GM15510 (cell line): ENCODE data around the gene RELA.

ENCODE experiments used
- POLR2A ChIP-seq: IDR thresholded peaks from 3 replicates; pipeline ENCODE4 v1.6.1; 2011; ENCODE audit warnings: borderline replicate concordance; ENCODE audit not compliant: insufficient read length; ENCODE audit errors: extremely low read depth

Gene RELA

GRCh38 chr11:65680192-65680743 lies 17.6 kb upstream of the RELA start:
- TF ChIP-seq POLR2A = no peak

DNA sequence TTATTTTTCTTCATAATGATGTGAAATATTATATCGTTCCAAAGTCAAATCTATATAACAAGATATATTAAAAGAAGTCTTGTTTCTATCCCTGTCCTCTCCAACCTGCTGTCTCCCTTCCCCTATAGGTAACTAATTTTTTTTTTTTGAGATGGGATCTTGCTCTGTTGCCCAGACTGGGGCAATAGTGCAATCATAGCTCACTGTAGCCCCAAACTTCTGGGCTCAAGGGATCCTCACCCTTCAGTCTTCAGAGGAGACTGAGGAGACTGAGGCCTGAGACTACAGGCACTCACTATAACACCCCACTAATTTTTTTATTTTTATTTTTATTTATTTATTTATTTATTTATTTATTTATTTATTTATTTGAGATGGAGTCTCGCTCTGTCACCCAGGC lies 10.3 kb upstream of the RELA start:
- TF ChIP-seq POLR2A = no peak

DNA sequence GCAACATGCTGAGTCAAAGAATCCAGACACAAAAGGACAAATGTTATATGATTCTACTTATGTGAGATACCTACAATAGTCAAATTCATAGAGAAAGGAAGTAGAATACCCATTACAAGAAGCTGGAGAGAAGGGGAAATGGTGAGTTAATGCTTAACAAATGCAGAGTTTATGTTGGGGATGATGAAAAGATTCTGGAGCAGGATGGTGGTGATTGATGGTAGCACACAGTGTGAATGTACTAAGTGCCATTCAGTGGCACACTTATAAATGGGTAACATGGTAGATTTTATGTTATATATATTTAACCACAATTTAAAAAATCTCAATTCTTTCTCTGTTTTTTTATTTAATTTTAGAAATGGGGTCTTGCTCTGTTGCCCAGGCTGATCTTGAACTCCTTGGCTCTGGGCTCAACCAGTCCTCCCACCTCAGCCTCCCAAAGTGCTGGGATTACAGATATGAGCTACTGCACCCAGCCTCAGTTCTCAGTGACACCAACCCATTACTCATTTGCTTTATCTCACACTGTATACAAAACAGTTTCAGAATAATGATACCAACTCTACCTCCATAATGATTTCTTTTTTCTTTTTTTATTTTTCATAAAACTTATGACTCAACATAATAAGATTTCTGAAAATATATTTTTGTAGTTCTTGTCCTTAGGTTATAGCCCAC lies 9.6 kb upstream of the RELA start:
- TF ChIP-seq POLR2A = no peak

- TF ChIP-seq POLR2A = no peak
These were observed 1.0 kb upstream of the RELA start for GRCh38 chr11:65663639-65664200.

DNA sequence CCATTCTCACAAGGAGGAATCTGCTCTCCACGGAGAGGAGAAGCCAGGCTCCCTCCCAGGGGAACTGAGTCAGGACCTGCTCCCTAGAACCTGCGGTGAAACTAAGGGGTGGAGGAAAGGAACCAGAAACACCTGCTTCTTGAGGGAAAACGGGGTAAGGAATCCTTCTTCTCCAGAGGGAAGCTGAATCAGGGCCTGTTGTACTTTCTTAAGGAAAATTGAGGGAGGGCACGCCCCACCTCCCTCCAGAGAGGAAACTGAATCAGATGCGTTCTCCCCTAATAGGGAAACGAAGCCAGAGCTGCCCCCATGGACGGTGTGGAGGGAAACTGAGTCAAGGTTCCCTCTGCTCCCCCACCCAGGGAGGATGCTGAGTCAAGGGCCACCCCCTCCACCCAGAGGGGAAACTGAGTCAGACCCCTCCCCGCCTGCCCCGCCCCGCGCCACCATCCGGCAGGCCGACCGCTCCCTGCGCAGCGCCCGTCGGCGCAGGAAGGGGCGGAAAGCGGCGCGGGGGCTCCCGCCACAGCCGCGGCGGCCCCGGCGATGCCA lies 393 bp downstream of the RELA start:
- TF ChIP-seq POLR2A = no peak

DNA sequence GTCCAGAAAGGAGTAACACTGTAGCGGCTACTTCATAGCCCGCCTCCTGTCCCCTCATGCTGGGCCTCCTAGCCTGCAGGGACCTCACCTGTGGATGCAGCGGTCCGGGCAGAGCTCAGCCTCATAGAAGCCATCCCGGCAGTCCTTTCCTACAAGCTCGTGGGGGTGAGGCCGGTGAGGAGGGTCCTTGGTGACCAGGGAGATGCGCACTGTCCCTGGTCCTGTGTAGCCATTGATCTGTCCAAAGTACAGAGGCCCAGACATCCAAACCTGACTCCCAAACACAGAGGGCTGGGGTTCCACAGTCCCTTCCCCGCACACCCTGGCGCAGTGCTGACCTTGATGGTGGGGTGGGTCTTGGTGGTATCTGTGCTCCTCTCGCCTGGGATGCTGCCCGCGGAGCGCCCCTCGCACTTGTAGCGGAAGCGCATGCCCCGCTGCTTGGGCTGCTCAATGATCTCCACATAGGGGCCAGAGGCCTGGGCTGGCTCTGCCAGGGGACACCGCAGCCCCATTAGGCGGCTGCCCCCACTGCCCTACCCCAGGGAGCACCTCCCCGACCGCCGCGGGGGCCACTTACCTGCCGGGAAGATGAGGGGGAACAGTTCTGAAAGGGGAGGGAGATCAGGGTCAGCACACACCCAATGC lies 993 bp downstream of the RELA start:
- no peak for TF ChIP-seq POLR2A

DNA sequence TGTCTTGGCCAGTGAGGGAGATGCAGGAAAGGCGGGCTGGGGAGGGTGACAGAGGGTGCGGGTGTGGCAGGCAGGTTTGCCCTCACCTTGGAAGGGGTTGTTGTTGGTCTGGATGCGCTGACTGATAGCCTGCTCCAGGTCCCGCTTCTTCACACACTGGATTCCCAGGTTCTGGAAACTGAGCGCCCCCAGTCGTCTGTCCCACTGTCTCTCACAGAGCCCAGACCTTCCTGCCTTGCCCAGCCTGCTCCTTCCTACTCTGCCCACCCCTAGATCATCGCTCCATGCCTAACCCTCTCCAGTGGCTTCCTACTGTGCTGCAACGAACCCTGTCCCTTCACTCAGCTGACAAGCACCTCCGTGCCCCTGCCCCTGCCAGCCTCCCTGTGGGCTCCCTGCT lies 2.7 kb downstream of the RELA start:
- TF ChIP-seq POLR2A = no peak

GRCh38 chr11:65658174-65659021 lies 4.3 kb downstream of the RELA start:
- no peak for TF ChIP-seq POLR2A

- no peak for TF ChIP-seq POLR2A
These were observed 5.3 kb downstream of the RELA start for GRCh38 chr11:65657426-65657825.

DNA sequence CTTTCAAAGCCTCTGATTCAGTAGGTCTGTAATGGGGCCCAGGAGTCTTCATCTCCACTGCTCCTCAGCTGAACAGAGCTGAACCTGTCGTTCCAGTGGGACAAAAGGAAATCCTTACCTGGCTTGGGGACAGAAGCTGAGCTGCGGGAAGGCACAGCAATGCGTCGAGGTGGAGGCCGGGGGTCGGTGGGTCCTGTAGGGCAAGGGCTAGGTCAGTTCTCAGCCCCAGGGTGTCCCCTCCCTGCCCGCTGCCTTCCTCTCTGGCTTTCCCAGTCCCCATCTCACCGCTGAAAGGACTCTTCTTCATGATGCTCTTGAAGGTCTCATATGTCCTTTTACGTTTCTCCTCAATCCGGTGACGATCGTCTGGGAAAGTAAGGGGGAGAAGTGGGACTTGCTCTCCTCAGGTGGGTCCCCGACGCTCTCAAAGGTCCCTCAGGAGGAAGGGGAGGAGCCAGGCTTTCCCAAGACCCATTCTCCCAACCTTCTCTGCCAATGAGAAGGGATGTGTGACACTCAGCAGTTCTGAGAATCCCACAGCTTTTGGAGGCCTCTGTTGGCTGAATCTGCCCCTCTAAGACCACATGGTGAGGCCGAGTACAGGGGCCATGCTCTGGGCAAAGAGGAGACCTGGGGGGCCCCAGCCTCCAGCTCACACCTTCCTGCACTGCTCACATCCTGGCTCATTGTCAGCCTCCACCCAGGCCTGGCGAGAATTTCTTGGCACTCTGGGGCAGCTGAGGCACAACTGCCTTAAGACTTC lies 7.0 kb downstream of the RELA start:
- no peak for TF ChIP-seq POLR2A

DNA sequence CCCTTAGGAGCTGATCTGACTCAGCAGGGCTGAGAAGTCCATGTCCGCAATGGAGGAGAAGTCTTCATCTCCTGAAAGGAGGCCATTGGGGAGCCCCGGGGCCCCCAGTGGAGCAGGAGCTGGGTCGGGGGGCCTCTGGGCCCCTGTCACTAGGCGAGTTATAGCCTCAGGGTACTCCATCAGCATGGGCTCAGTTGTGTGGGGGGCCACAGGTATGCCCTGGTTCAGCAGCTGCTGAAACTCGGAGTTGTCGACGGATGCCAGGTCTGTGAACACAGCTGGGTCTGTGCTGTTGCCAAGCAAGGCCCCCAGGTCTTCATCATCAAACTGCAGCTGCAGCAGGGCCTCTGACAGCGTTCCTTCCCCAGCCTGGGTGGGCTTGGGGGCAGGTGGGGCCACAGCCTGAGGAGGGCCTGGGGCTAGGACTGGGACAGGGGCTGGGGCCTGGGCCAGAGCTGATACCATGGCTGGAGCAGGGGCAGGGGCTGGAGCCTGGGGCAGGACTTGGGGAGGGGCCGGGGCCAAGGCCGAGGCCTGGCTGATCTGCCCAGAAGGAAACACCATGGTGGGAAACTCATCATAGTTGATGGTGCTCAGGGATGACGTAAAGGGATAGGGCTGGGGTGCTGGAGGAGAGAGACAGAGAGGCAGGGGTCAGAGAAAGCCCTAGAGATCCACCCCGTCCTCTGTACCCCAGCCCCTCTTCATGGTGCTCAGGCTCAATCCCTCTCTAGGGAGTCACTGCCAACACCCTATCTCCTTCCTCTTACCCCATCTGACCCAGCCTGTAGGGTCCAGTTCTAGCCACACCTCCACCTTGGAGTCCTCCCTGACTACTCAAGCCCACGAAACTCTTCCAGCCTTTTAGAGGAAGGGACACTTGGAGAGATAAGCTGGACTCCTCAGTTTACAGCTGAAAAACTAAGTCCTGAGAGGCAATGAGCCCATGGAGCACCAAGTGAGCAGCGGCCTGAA lies 8.1 kb downstream of the RELA start:
- no peak for TF ChIP-seq POLR2A

GRCh38 chr11:65653229-65654225 lies 9.2 kb downstream of the RELA start:
- no peak for TF ChIP-seq POLR2A
